Stimulated activated CD4-positive, alpha-beta T cell treated with anti-CD3 and anti-CD28 coated beads, Interleukin-4, amount 100 ng/mL, for 4 hours (primary cell): ENCODE measurements around the gene SLC9A8.
A peak's percentile ranks its signal among the peaks of the same experiment; 100 is the strongest.

Source experiments
- DNase-seq, 2 experiments: peaks; one replicate each; pipeline ENCODE4 v3.0.0-alpha.2; 2020

Gene SLC9A8

GRCh38 chr20:49924247-49924646, 111.6 kb downstream of the SLC9A8 start:
- DNase-seq, result no peak

GRCh38 chr20:49925901-49926454, 113.3 kb downstream of the SLC9A8 start:
- DNase-seq, result no peak

GRCh38 chr20:49928411-49929141, 115.9 kb downstream of the SLC9A8 start:
- DNase-seq, result peak; percentile 71 to 72

GRCh38 chr20:49929142-49929494, 116.5 kb downstream of the SLC9A8 start:
- DNase-seq, result no peak

- DNase-seq, result no peak
Observed at GRCh38 chr20:49935746-49936152, 123.1 kb downstream of the SLC9A8 start.

GRCh38 chr20:49936153-49937026, 123.8 kb downstream of the SLC9A8 start, which contains the start of gene RNF114:
TSS of gene RNF114 (plus strand) at chr20:49936397. CDS start at chr20:49936413, 16 bp downstream.
- peak; percentile 87 to 95 for DNase-seq

DNA sequence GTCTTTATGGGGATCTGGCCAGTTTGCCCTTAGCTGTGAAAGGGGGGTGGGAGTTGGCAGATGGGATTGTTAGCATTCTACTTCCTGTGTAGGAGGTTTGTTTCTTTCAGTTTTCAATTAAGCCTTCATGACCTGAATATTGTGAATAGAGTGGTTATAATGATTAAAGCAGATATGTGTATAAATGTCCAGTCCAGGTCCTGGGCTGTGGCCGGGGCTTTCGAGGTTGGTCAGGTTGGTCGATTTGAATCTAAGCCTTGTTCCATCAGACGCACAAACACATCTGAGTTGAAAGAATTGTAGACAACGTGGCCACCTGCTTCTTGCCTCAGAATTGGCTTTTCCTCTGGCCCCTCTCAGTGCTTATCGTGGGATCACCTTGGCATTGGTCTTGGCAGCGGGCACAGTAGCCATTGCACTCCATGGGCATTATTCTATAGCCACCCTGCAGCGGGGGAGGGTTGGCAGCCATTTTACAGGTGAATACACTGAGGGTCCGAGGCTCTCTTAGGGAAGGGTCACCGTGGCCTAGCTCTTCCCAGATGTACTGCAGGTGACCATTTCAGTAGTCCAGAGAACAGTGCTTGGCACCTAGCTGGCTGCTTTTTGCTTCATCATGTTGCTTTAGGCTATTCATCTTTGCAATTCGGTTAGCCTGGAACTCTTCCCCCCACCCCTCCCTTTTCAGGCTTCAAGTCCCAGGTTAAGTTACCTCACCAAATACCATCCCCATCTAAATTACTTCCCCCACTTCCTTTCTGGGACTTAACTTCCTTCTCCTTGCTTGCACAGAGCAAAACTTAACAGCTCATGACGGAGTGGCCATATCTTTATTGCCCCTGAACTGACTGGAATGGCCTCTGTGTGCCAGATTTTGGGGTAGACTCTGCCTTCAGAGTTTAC, 124.7 kb downstream of the SLC9A8 start:
- DNase-seq, result no peak

DNA sequence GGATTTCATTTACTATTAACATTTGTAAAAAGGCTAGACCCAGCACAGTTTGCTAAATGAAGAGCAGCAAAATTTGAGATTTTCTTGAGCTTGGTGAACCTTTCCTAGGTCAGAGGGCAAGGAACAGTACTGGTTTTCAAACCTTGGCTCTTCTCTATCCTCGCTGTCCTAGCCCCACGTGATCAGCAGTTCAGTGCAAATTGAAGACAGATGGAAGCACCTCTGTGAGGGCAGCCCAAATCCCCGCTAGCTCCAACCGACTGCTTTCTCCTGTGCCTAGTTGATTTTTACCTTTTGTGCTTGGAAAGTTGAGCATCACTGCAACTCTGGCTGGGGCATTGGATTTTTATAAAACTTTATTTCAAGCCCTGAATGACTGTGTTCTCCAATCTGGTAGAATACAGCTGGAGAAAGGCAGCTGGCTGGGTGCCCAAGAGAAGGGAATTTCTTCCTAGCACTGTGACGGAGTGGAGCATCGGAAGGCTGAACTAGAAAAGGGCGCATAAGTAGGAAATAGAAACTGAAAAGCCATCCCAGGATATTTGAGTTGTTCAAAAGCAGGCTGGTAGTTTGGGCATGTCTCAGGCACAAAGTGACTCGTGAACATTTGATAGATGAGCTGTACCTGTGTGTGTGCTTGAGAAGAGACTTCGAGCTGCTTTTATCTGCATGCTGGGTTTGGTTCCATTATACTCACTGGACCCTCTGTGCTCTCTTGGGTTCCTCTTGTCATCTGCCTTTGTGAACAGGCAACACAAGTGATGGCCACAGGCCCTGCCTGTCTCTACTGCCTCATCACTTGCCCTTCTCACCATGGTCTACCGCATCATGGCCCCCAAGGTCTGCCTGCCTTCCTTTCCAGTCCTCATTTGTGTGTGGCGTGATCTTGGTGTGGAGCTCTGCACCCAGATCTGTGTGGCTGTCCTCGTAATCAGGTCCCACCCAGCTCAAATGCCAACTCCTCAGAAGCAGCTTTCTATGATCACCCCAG, 125.8 kb downstream of the SLC9A8 start:
- DNase-seq, result no peak

GRCh38 chr20:49941456-49941855, 128.8 kb downstream of the SLC9A8 start:
- DNase-seq, result no peak
